Measurements from ENCODE around the gene GLTPD2. TPM values are rescaled to one million over a fixed set of nuclear protein-coding genes. Genes with fewer than 3 reads are reported as not detected.

Gene GLTPD2
- total RNA-seq, 4 donors from 2014 or later, result not detected

DNA sequence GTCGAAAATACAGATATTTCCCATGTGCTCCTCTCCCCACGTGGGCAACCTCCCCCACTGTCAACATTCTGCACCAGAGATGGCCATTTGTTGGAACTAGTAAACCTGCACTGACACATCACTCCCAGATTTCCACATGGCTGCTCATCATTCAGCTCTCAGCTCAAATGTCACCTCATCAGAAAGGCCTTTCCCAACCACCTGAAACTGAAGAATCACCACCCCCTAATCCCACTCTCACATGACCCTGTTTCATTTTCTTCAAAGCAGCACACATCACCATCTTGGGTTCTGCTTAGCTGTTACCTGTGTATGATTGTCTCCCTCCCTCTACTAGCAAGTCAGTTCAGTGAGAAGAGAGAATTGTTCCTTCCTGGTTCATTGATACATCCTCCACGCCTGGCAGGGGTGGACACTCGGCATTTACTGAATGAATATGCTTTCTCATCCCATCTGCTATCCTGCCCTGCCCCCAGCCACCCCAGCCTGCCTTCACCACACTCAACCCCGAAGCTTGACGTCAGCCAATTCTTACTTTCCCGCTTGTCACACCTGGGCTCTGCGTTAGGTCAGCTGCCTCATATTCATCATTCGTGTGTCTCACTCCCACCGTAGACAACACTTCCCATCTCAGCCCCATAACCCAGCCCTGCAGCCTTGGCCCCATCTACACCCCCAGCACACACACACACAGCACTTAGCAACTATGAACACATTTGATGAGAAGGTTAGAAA, 11.9 kb downstream of the GLTPD2 start:
- no peak overlapping the region for H3K4me3 ChIP-seq
- ATAC-seq, result no peak
- peaks cover 0 to 27% of the 10 kb centered on the region in 2 donors for H3K36me3 ChIP-seq
- H3K27ac ChIP-seq, result no peak overlapping the region
- WGBS, 2 donors (ENCODE audit: low coverage in 1 of 2), result 54 to 87% methylated on average over 6 to 10 of the region's 10 CpGs
- TF ChIP-seq POLR2A (IDR thresholded peaks at IDR 0.05) (no peak), POLR2AphosphoS5 (IDR thresholded peaks at IDR 0.05) (no peak), EP300 (IDR thresholded peaks at IDR 0.05) (no peak)
- TF ChIP-seq, protein P1, sequence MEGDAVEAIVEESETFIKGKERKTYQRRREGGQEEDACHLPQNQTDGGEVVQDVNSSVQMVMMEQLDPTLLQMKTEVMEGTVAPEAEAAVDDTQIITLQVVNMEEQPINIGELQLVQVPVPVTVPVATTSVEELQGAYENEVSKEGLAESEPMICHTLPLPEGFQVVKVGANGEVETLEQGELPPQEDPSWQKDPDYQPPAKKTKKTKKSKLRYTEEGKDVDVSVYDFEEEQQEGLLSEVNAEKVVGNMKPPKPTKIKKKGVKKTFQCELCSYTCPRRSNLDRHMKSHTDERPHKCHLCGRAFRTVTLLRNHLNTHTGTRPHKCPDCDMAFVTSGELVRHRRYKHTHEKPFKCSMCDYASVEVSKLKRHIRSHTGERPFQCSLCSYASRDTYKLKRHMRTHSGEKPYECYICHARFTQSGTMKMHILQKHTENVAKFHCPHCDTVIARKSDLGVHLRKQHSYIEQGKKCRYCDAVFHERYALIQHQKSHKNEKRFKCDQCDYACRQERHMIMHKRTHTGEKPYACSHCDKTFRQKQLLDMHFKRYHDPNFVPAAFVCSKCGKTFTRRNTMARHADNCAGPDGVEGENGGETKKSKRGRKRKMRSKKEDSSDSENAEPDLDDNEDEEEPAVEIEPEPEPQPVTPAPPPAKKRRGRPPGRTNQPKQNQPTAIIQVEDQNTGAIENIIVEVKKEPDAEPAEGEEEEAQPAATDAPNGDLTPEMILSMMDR (IDR thresholded peaks at IDR 0.05), result no peak
- H3K4me1 ChIP-seq, result peaks cover 0 to 17% (median 9%) of the 10 kb centered on the region in 3 donors
- H3K9me3 ChIP-seq, result no peaks in the 10 kb centered on the region
- H3K27me3 ChIP-seq, result no peaks in the 10 kb centered on the region

DNA sequence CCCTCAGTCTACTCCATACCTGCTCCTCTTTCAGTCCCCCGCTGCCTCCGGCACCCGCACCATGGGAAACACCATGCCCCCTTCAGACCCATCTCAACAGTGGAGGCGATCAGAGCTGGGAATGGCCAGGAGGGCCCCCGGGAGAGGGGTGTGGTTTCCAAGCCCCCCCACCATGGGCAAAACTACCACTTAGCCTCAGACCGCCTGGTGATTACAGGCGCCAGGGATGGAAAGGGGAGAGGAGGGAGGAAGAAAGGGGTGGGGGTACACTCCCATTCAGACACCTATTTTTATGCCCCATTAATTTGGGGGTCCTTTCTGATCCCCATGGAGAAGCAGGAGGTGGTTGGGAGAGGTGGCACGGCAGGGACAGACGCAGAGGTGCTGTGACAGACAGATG, 13.5 kb downstream of the GLTPD2 start, which contains the start of gene C17orf114:
C17orf114 (minus strand) TSS at position 101 of the 400 bp plus-strand sequence.
- TF ChIP-seq POLR2A (IDR thresholded peaks at IDR 0.05) (no peak), EP300 (IDR thresholded peaks at IDR 0.05) (no peak), POLR2AphosphoS5 (IDR thresholded peaks at IDR 0.05) (no peak)
- TF ChIP-seq, protein P1 (IDR thresholded peaks at IDR 0.05), result no peak
- Histone ChIP-seq H3K27me3 (no peaks in the 10 kb centered on the region), H3K9me3 (no peaks in the 10 kb centered on the region), H3K4me3 (no peak within 1 kb of the TSS), H3K36me3 (peaks cover 0 to 26% of the 10 kb centered on the region in 2 donors), H3K4me1 (peaks cover 0 to 17% (median 2%) of the 10 kb centered on the region in 3 donors), H3K27ac (no peak within 1 kb of the TSS)
- ATAC-seq, result no peak
- 75 to 80% methylated on average over 1 to 4 of the region's 9 CpGs for WGBS, 2 donors (ENCODE audit: low coverage in 1 of 2)

DNA sequence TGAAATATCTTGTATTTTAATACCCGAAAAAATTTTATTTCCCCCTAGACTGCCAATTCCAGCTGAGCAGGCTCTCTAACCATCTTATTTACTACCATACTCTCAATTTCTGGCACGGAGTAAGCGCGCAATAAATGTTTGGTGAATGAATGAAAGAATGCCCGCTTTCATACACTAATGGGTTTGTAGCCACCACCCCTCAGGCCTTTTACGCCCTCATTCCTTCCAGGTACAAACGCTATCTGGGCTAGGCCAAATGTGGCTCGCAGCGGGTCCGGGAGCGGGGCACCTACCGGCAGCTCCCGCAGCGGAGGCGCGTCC, 17.7 kb downstream of the GLTPD2 start:
- no peaks in the 10 kb centered on the region for H3K27me3 ChIP-seq
- peak overlapping the region; percentile 58 to 90 for H3K4me3 ChIP-seq
- H3K9me3 ChIP-seq, result no peaks in the 10 kb centered on the region
- TF ChIP-seq, protein P1 (IDR thresholded peaks at IDR 0.05), result no peak
- no peak for TF ChIP-seq EP300 (IDR thresholded peaks at IDR 0.05)
- TF ChIP-seq POLR2AphosphoS5 (IDR thresholded peaks at IDR 0.05), result no peak
- TF ChIP-seq POLR2A (IDR thresholded peaks at IDR 0.05), result no peak
- H3K4me1 ChIP-seq, result peaks cover 0 to 26% (median 11%) of the 10 kb centered on the region in 3 donors
- WGBS, 2 donors (ENCODE audit: low coverage in 1 of 2), result 10 to 17% methylated on average over 5 to 6 of the region's 16 CpGs
- ATAC-seq, result no peak
- peaks cover 0 to 27% of the 10 kb centered on the region in 2 donors for H3K36me3 ChIP-seq
- H3K27ac ChIP-seq, result peak overlapping the region in 3 of 4 donors; percentile 69 to 83 (median 81)

DNA sequence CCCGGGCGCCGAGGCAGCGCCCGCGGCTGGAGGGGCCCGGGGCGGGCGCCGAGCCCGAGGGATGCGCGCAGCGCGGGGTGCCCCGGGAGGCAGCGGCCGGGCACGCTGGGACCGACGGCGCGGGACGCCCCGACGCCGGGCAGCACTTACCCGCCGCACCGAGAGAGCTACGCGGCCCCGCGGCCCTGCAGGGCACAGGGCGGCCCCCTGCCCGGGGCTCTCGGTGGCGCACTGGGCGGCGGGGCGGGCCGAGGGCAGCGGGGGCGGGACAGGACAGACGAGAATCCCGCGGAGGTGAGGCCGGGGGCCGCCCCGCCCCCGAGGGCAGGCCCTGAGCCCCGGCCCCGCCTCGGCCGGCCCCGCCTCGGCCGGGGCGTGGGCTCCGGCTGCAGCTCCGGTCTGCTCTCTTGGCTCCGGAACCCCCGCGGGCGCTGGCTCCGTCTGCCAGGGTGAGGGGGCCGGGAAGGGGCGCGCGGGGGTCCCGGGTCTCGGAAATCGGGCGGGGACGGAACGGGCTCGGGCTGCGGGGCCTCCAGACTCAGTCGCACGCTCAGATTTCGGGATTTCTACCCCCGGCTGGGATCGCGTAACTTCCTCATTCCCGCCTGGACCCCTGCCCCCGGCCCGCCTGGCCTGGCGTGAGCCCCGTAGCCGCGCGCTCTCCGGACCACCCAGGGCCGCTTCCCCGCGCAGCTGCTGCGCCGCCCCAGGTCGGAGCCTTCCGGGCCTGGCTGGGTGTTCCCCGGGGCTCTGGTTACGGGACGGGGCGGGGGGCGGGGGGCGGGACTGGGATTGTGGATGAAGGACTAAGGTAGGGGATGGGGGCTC, 18.2 kb downstream of the GLTPD2 start, which contains the start of gene PLD2:
PLD2 (plus strand) TSS at position 376 of the 828 bp plus-strand sequence. CDS start 621 bp downstream, outside the sequence.
- no peaks in the 10 kb centered on the region for H3K9me3 ChIP-seq
- H3K27me3 ChIP-seq, result no peaks in the 10 kb centered on the region
- H3K27ac ChIP-seq, result peak within 1 kb of the TSS in 3 of 4 donors; percentile 69 to 83 (median 81)
- TF ChIP-seq EP300 (IDR thresholded peaks at IDR 0.05) (no peak), POLR2AphosphoS5 (IDR thresholded peaks at IDR 0.05) (no peak), POLR2A (IDR thresholded peaks at IDR 0.05) (peak; percentile 42 to 46)
- TF ChIP-seq, protein P1 (IDR thresholded peaks at IDR 0.05), result peak in 2 of 4 experiments; percentile 3 to 17
- 0% methylated on average over 2 of the region's 106 CpGs; no CpG with 5 or more reads in 1 of the 2 donors for WGBS, 2 donors (ENCODE audit: low coverage in 1 of 2)
- H3K4me3 ChIP-seq, result peak within 1 kb of the TSS; percentile 58 to 90
- ATAC-seq, result peak; percentile 99
- peaks cover 0 to 26% (median 11%) of the 10 kb centered on the region in 3 donors for H3K4me1 ChIP-seq
- peaks cover 0 to 32% of the 10 kb centered on the region in 2 donors for H3K36me3 ChIP-seq
